Measurements from ENCODE around the gene PCDHGA6. TPM values are rescaled to one million over a fixed set of nuclear protein-coding genes. Genes with fewer than 3 reads are reported as not detected.
"Not testable (repeated sequence)": the region's sequence is repeated elsewhere in the genome, so short reads cannot be mapped to it uniquely, and the experiment has no call there.

The PCDHGA6 gene
- total and polyA plus RNA-seq, 2 of the 8 experiments (the other 6 are each of a cell fraction or from before 2014, with no cell fraction given), result 1.4 to 2.0 TPM

- DNase-seq (ENCODE audit: low read depth in 1 of 2, low spot score in 2 of 2) (peak in 1 of 2 experiments; percentile 90), FAIRE-seq (peak; percentile 72)
- Histone ChIP-seq H3K9me3 (ENCODE audit: insufficient read depth in 2 of 2, low read depth in 1 of 2, low read length in 1 of 2) (peaks cover 7 to 25% of the 10 kb centered on the region in 2 experiments; a peak in 3 of 4 replicates), H3K9ac (replicated peaks in 1 of 4; ENCODE audit: extremely low read depth in 1 of 4, low read depth in 3 of 4, low read length in 3 of 4) (peak within 1 kb of the TSS in 3 of 4 experiments; percentile 29 to 39 (median 37); a peak in 2 of 7 replicates), H3K4me2 (ENCODE audit: insufficient read depth in 1 of 2, low read depth in 2 of 2, low read length in 2 of 2) (peak within 1 kb of the TSS; percentile 68 to 70), H2AFZ (ENCODE audit: low read length) (0 out of 2 replicates have a peak within 1 kb of the TSS, but pooled peaks have one; percentile 56), H3K4me3 (ENCODE audit: extremely low read depth in 1 of 4, insufficient read depth in 2 of 4, low read depth in 3 of 4, low read length in 4 of 4) (peak within 1 kb of the TSS; percentile 58 to 70 (median 64))
- H3K27me3 ChIP-seq (replicated peaks in 1 of 4; ENCODE audit: control insufficient read depth in 3 of 4, extremely low read depth in 1 of 4, insufficient read depth in 3 of 4, low read length in 3 of 4); H3K79me1 ChIP-seq (ENCODE audit: low read depth, low read length); H3K4ac ChIP-seq (replicated peaks; ENCODE audit: insufficient read length, low read depth, low read length); H4K20me1 ChIP-seq (replicated peaks in 1 of 2; ENCODE audit: control insufficient read depth in 1 of 2, insufficient read depth in 2 of 2, low read length in 2 of 2); H2BK12ac ChIP-seq (ENCODE audit: low read depth, low read length); H3K79me2 ChIP-seq (ENCODE audit: control insufficient read depth in 1 of 2, insufficient read depth in 2 of 2, low read length in 2 of 2); H3K18ac ChIP-seq (ENCODE audit: extremely low read depth, low read length); H4K8ac ChIP-seq (ENCODE audit: extremely low read depth, insufficient read depth, low read length); H2BK120ac ChIP-seq (replicated peaks; ENCODE audit: low read depth, low read length); H4K91ac ChIP-seq (replicated peaks; ENCODE audit: insufficient read length, low read length); H3K27ac ChIP-seq (ENCODE audit: low read depth, low read length); H3K4me1 ChIP-seq (replicated peaks in 1 of 4; ENCODE audit: control insufficient read depth in 3 of 4, insufficient read depth in 4 of 4, low read length in 3 of 4); H2BK5ac ChIP-seq (ENCODE audit: low read depth, low read length); H3K23ac ChIP-seq (ENCODE audit: insufficient read length); H4K5ac ChIP-seq (ENCODE audit: insufficient read length, low read depth, low read length); H3K14ac ChIP-seq (ENCODE audit: insufficient read length); H2AK5ac ChIP-seq (ENCODE audit: low read depth, low read length); H3K36me3 ChIP-seq (ENCODE audit: control insufficient read depth in 2 of 4, insufficient read depth in 4 of 4, low read length in 3 of 4); H2BK15ac ChIP-seq (ENCODE audit: low read length); H3K23me2 ChIP-seq (ENCODE audit: low read depth, low read length); H2BK20ac ChIP-seq (ENCODE audit: low read length); H3K56ac ChIP-seq (replicated peaks; ENCODE audit: insufficient read length, low read depth, low read length): not testable (repeated sequence)
- ChIA-PET CTCF (ENCODE audit: partially characterized antibody) (interaction anchor here (0.7 to 23.3 kb wide), 53 partner anchors 10 to 252 kb away, joined by 3 to 1236 read pairs (median 5); partner anchors contain the start of genes PCDHB10, PCDHB11, PCDHB14 and PCDHB15), POLR2A (ENCODE audit: partially characterized antibody) (interaction anchor here (0.8 to 1.3 kb wide), 3 partner anchors 13 to 104 kb away, joined by 3 read pairs; partner anchors contain the start of genes PCDHGA11 and PCDHGB2)
- 7% methylated on average over 39 of the region's 51 CpGs; no CpG with 5 or more reads in 1 of the 2 experiments for WGBS, 2 experiments (ENCODE audit: extremely low coverage in 1 of 2, insufficient coverage in 1 of 2, insufficient read length in 1 of 2, insufficient replicate concordance in 2 of 2, low coverage in 1 of 2, low lambda C conversion rate in 2 of 2, missing lambda C conversion rate in 1 of 2)
- TF ChIP-seq TAF7 (optimal IDR thresholded peaks at IDR 0.05; ENCODE audit: borderline replicate concordance, low read depth, low read length) (peak; percentile 23), KDM4A (IDR thresholded peaks at IDR 0.05; ENCODE audit: low read depth, low read length, severe bottlenecking) (peak; percentile 95), RBBP5 (IDR thresholded peaks at IDR 0.05; ENCODE audit: borderline replicate concordance, low read depth, low read length) (0 out of 2 replicates have a peak, but pooled peaks have one; percentile 66), RAD21 (IDR thresholded peaks at IDR 0.05 in 1 of 2, conservative IDR thresholded peaks at IDR 0.05 in 1 of 2; ENCODE audit: low read depth in 2 of 2, low read length in 2 of 2) (peak; percentile 77 to 86), CTCF (IDR thresholded peaks at IDR 0.05; ENCODE audit: control extremely low read depth in 1 of 3, insufficient read depth in 1 of 3, low read depth in 1 of 3, low read length in 3 of 3) (peak; percentile 72 to 91 (median 78)), ASH2L (IDR thresholded peaks at IDR 0.05; ENCODE audit: low read length) (peak; percentile 94), JUND (IDR thresholded peaks at IDR 0.05; ENCODE audit: low read length) (0 out of 2 replicates have a peak, but pooled peaks have one; percentile 3), TEAD4 (IDR thresholded peaks at IDR 0.05; ENCODE audit: low read depth, low read length) (0 out of 2 replicates have a peak, but pooled peaks have one; percentile 8)
Observed at GRCh38 chr5:141407790-141408505, 34.3 kb downstream of the PCDHGA6 start, which contains the start of gene PCDHGB6. TSS of gene PCDHGB6 (plus strand) at chr5:141408021. CDS start at chr5:141408203, 182 bp downstream.

All from H1 (cell line).